Uterine smooth muscle cell (primary cell): Measurements from ENCODE around the gene C19orf67. TPM values are rescaled to one million over a fixed set of nuclear protein-coding genes. Genes with fewer than 3 reads are reported as not detected.

Experiments used
- total RNA-seq: library from RNA; depleted of rRNA; stranded (reverse); fragments of >200 nt; gene quantifications from 2 replicates; pipeline ENCODE4 v1.2.3, GENCODE V29; 2014

C19orf67 gene
- not detected in 2 replicates for total RNA-seq

GRCh38 chr19:14085309-14085995 lies at the start of gene C19orf67:
TSS of gene C19orf67 (minus strand) at chr19:14085783. CDS start at chr19:14085627, 156 bp downstream.

GRCh38 chr19:14117668-14118164 lies 32.1 kb upstream of the C19orf67 start, which contains the start of gene PRKACA:
TSS of gene PRKACA (minus strand) at chr19:14117762. CDS start at chr19:14117547, 215 bp downstream.

GRCh38 chr19:14090509-14091080 lies 5.0 kb upstream of the C19orf67 start, which contains the start of gene SAMD1:
TSS of gene SAMD1 (minus strand) at chr19:14090751.

GRCh38 chr19:14072535-14073260 lies 12.9 kb downstream of the C19orf67 start, which contains the start of gene MISP3:
TSS of gene MISP3 (plus strand) at chr19:14072786. CDS start at chr19:14073310, 524 bp downstream.

GRCh38 chr19:14061751-14062557 lies 23.6 kb downstream of the C19orf67 start, which contains the start of gene PALM3:
TSS of gene PALM3 (minus strand) at chr19:14062076. CDS start at chr19:14061980, 96 bp downstream.

GRCh38 chr19:14031719-14032480 lies 53.7 kb downstream of the C19orf67 start, which contains the start of gene IL27RA:
TSS of gene IL27RA (plus strand) at chr19:14031762. CDS start at chr19:14031873, 111 bp downstream.

Other genes starting within 250 kb of the C19orf67 start
- not detected in 2 replicates for gene NANOS3, start 208.6 kb downstream of the C19orf67 start, total RNA-seq
- 0.55 and 0.87 TPM in 2 replicates for gene BRME1, start 179.7 kb downstream of the C19orf67 start, total RNA-seq
- gene CC2D1A, start 179.6 kb downstream of the C19orf67 start, total RNA-seq = 6.9 and 8.0 TPM in 2 replicates
- under 0.01 and 1.2 TPM in 2 replicates for gene PODNL1, start 147.4 kb downstream of the C19orf67 start, total RNA-seq
- gene DCAF15, start 133.3 kb downstream of the C19orf67 start, total RNA-seq = 5.5 and 14.9 TPM in 2 replicates
- gene RFX1, start 79.5 kb downstream of the C19orf67 start, total RNA-seq = 3.7 and 3.9 TPM in 2 replicates
- not detected in 2 replicates for gene RLN3, start 57.6 kb downstream of the C19orf67 start, total RNA-seq
- 1.00 and 2.4 TPM in 2 replicates for gene IL27RA, start 54.0 kb downstream of the C19orf67 start, total RNA-seq
- gene PALM3, start 23.7 kb downstream of the C19orf67 start, total RNA-seq = 0.55 and 0.87 TPM in 2 replicates
- gene MISP3, start 13.0 kb downstream of the C19orf67 start, total RNA-seq = 0.11 and 0.25 TPM in 2 replicates
- gene SAMD1, start 5.0 kb upstream of the C19orf67 start, total RNA-seq = 22.1 and 30.0 TPM in 2 replicates
- 47.5 and 56.1 TPM in 2 replicates for gene PRKACA, start 32.0 kb upstream of the C19orf67 start, total RNA-seq
- 7.2 and 24.0 TPM in 2 replicates for gene ASF1B, start 50.8 kb upstream of the C19orf67 start, total RNA-seq
- 0.77 and 1.4 TPM in 2 replicates for gene ADGRL1, start 120.4 kb upstream of the C19orf67 start, total RNA-seq